ENCODE data around the gene BTBD8. TPM values are rescaled to one million over a fixed set of nuclear protein-coding genes. Genes with fewer than 3 reads are reported as not detected.

BTBD8 gene
- total and polyA plus RNA-seq, 9 of the 15 experiments (the other 6 are each of a cell fraction or from before 2014, with no cell fraction given) = 0.46 to 2.3 (median 1.2) TPM

DNA sequence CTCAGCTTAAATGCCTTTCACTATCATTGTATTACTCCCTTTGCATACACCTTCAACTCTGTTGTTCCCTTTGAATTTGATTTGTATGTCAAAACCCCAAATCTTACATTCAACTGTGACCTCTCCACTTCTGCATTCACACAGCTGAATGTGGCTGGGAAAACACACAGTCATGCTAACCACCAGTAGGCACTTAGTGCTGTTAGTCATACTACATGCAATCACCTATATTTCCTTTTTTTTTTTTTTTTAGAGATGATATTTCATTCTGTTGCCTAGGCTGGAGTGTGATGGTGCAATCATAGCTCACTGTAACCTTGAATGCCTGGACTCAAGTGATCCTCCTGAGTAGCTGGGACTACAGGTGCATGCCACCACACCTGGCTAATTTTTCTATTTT is 16.2 kb downstream of the BTBD8 start (continued):
- no peak for TF ChIP-seq ZNF583 (CRISPR knock-in tag; IDR thresholded peaks at IDR 0.05)
- TF ChIP-seq, protein P1, sequence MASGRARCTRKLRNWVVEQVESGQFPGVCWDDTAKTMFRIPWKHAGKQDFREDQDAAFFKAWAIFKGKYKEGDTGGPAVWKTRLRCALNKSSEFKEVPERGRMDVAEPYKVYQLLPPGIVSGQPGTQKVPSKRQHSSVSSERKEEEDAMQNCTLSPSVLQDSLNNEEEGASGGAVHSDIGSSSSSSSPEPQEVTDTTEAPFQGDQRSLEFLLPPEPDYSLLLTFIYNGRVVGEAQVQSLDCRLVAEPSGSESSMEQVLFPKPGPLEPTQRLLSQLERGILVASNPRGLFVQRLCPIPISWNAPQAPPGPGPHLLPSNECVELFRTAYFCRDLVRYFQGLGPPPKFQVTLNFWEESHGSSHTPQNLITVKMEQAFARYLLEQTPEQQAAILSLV (tag; IDR thresholded peaks at IDR 0.05) = no peak
- TF ChIP-seq, protein P2, sequence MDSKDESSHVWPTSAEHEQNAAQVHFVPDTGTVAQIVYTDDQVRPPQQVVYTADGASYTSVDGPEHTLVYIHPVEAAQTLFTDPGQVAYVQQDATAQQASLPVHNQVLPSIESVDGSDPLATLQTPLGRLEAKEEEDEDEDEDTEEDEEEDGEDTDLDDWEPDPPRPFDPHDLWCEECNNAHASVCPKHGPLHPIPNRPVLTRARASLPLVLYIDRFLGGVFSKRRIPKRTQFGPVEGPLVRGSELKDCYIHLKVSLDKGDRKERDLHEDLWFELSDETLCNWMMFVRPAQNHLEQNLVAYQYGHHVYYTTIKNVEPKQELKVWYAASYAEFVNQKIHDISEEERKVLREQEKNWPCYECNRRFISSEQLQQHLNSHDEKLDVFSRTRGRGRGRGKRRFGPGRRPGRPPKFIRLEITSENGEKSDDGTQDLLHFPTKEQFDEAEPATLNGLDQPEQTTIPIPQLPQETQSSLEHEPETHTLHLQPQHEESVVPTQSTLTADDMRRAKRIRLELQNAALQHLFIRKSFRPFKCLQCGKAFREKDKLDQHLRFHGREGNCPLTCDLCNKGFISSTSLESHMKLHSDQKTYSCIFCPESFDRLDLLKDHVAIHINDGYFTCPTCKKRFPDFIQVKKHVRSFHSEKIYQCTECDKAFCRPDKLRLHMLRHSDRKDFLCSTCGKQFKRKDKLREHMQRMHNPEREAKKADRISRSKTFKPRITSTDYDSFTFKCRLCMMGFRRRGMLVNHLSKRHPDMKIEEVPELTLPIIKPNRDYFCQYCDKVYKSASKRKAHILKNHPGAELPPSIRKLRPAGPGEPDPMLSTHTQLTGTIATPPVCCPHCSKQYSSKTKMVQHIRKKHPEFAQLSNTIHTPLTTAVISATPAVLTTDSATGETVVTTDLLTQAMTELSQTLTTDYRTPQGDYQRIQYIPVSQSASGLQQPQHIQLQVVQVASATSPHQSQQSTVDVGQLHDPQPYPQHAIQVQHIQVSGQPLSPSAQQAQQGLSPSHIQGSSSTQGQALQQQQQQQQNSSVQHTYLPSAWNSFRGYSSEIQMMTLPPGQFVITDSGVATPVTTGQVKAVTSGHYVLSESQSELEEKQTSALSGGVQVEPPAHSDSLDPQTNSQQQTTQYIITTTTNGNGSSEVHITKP (IDR thresholded peaks at IDR 0.05; ENCODE audit: partially characterized antibody) = no peak
- no peak for TF ChIP-seq CBFA2T3 (IDR thresholded peaks at IDR 0.05)
- peak; percentile 46 for TF ChIP-seq NFE2 (IDR thresholded peaks at IDR 0.05; ENCODE audit: low read depth)
- TF ChIP-seq RBM22 (IDR thresholded peaks at IDR 0.05; ENCODE audit: low read depth, low read length, poor library complexity, severe bottlenecking) = no peak
- TF ChIP-seq KDM2B (CRISPR knock-in tag; IDR thresholded peaks at IDR 0.05) = no peak
- no peak for TF ChIP-seq HNRNPLL (IDR thresholded peaks at IDR 0.05; ENCODE audit: low read depth, low read length, poor library complexity, severe bottlenecking)
- TF ChIP-seq NR3C1 (CRISPR knock-in tag; IDR thresholded peaks at IDR 0.05) = no peak
- no peak for TF ChIP-seq HIVEP1 (CRISPR knock-in tag; IDR thresholded peaks at IDR 0.05)
- TF ChIP-seq ZNF444 (CRISPR knock-in tag; IDR thresholded peaks at IDR 0.05) = no peak
- TF ChIP-seq, protein P3, sequence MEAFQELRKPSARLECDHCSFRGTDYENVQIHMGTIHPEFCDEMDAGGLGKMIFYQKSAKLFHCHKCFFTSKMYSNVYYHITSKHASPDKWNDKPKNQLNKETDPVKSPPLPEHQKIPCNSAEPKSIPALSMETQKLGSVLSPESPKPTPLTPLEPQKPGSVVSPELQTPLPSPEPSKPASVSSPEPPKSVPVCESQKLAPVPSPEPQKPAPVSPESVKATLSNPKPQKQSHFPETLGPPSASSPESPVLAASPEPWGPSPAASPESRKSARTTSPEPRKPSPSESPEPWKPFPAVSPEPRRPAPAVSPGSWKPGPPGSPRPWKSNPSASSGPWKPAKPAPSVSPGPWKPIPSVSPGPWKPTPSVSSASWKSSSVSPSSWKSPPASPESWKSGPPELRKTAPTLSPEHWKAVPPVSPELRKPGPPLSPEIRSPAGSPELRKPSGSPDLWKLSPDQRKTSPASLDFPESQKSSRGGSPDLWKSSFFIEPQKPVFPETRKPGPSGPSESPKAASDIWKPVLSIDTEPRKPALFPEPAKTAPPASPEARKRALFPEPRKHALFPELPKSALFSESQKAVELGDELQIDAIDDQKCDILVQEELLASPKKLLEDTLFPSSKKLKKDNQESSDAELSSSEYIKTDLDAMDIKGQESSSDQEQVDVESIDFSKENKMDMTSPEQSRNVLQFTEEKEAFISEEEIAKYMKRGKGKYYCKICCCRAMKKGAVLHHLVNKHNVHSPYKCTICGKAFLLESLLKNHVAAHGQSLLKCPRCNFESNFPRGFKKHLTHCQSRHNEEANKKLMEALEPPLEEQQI (IDR thresholded peaks at IDR 0.05) = no peak
- TF ChIP-seq, protein P4, sequence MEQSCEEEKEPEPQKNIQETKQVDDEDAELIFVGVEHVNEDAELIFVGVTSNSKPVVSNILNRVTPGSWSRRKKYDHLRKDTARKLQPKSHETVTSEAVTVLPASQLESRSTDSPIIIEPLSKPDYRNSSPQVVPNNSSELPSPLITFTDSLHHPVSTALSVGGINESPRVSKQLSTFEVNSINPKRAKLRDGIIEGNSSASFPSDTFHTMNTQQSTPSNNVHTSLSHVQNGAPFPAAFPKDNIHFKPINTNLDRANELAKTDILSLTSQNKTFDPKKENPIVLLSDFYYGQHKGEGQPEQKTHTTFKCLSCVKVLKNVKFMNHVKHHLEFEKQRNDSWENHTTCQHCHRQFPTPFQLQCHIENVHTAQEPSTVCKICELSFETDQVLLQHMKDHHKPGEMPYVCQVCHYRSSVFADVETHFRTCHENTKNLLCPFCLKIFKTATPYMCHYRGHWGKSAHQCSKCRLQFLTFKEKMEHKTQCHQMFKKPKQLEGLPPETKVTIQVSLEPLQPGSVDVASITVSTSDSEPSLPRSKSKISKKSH (CRISPR knock-in tag; IDR thresholded peaks at IDR 0.05) = no peak
- no peak for TF ChIP-seq ZNF445 (CRISPR knock-in tag; IDR thresholded peaks at IDR 0.05; ENCODE audit: low read depth)

All from K562 (cell line).